Activated naive CD4-positive, alpha-beta T cell treated with anti-CD3 and anti-CD28 coated beads, Interleukin-2, amount 10 ng/mL, durations not matched to agents 7 days and 5 days (primary cell): ENCODE results near the gene TXK.

ENCODE experiments used
- CTCF ChIA-PET: fragments of 350-600 bp; sonication (Branson Sonifier 250); formaldehyde crosslinking; loops from one replicate; lab custom pipeline; 2021; ENCODE audit warnings: antibody characterized with exemption; lab: Charles Lee
- DNase-seq: peaks from one replicate; pipeline ENCODE4 v3.0.0-alpha.2; 2020
- H3K27ac Mint-ChIP-seq: one replicate; pipeline ENCODE4 v1.8.0; 2021; ENCODE audit warnings: mild to moderate bottlenecking, moderate library complexity, mixed read lengths
- H3K27me3 Mint-ChIP-seq: one replicate; pipeline ENCODE4 v1.8.0; 2021; ENCODE audit warnings: mild to moderate bottlenecking, mixed read lengths
- H3K36me3 Mint-ChIP-seq: one replicate; pipeline ENCODE4 v1.8.0; 2021; ENCODE audit warnings: mixed read lengths
- H3K4me1 Mint-ChIP-seq: one replicate; pipeline ENCODE4 v1.8.0; 2021; ENCODE audit warnings: mixed read lengths
- H3K4me3 Mint-ChIP-seq: one replicate; pipeline ENCODE4 v1.8.0; 2021; ENCODE audit warnings: mild to moderate bottlenecking, moderate library complexity, mixed read lengths
- H3K9me3 Mint-ChIP-seq: one replicate; pipeline ENCODE4 v1.8.0; 2021; ENCODE audit warnings: mixed read lengths

Gene TXK

DNA sequence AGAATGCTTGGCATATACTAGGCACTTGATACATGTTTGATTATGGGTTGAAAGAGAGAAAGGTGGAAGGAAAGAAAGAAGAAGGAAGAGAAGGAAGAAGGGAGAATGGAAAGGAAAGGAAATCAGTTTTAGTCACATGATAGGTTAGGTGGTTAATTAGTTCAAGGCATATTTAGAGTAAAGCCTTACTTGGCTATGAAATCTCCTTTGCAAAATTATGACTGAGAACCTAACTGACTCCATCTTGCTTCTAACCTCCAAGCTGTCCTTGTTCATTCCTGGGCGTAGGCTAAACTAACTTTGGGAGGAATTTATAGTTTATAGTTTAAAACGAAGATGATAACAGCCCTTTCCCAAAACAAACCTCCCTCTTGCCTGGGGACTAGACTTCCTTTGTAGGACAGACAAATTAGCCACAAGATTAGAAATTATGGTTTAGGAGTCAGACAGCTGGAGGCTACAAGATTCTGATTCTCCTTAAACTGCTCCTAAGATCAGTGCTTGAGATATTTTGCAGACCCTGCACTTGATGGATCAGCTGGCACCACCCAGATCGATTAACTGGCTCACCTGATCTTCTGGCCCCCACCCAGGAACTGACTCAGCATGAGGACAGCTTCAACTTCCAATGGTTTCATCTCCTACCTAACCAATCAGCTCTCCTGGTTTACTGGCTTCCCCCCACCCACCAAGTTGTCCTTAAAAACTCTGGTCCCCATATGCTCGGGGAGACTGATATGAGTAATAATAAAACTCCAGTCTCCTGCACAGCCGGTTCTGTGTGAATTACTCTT lies 55.0 kb downstream of the TXK start:
- DNase-seq: no peak
- peaks cover 71% of the 10 kb centered on the region for H3K36me3 Mint-ChIP-seq
- CTCF ChIA-PET: no interaction called here
- no peaks in the 10 kb centered on the region for H3K9me3 Mint-ChIP-seq
- no peaks in the 10 kb centered on the region for H3K27me3 Mint-ChIP-seq
- no peak overlapping the region for H3K4me3 Mint-ChIP-seq
- peaks cover 16% of the 10 kb centered on the region for H3K4me1 Mint-ChIP-seq
- H3K27ac Mint-ChIP-seq: peak overlapping the region; percentile 63

DNA sequence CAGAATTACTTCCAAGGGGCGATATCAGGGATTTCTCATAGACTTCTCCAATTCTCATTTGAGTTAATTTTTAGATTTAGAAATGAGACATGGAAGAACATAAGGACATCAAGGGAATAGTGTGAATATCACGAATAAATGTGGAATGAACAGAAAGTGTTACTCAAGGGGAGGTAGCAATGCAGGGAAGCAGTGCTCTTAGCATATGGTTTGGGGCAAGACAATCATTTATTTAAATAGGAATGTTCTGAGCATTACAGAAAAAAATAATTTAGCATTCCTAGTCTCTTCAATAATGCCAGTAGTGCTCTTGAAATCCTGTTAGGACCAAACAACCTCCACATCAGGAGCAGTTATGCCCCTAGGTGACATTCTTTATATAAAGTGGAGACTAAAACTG lies 55.6 kb downstream of the TXK start:
- no peaks in the 10 kb centered on the region for H3K9me3 Mint-ChIP-seq

DNA sequence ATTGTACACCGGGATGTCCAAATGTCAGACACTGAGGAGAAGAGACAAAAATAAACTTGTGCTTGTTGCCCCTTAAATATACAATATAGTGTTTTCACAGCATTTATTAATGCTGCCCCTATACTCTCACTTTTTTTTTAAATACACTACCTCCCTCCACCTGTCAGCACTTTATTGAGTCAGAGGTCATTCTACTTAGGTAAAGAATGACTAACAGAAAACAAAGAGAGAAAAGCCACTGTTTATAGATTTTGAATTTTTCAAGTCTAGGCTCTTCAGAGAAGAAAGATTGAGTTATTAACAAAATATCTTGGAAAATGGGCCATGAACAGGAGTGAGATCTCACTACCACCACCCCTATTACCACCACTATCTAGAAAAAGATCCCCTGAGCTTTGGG lies 59.4 kb downstream of the TXK start:
- Mint-ChIP-seq H3K27ac (no peak overlapping the region), H3K36me3 (peaks cover 75% of the 10 kb centered on the region), H3K4me1 (peaks cover 6% of the 10 kb centered on the region), H3K9me3 (no peaks in the 10 kb centered on the region), H3K4me3 (no peak overlapping the region), H3K27me3 (no peaks in the 10 kb centered on the region)
- CTCF ChIA-PET: interaction anchor here (1.0 to 1.6 kb wide), 2 partner anchors 8 to 41 kb away, joined by 3 to 4 read pairs; no protein-coding TSS in a partner anchor
- DNase-seq: no peak

More for the DNA sequence above, 55.6 kb downstream of the TXK start:
- CTCF ChIA-PET: no interaction called here
- Mint-ChIP-seq H3K36me3 (peaks cover 73% of the 10 kb centered on the region), H3K27ac (no peak overlapping the region), H3K4me1 (peaks cover 16% of the 10 kb centered on the region), H3K27me3 (no peaks in the 10 kb centered on the region), H3K4me3 (no peak overlapping the region)
- no peak for DNase-seq

DNA sequence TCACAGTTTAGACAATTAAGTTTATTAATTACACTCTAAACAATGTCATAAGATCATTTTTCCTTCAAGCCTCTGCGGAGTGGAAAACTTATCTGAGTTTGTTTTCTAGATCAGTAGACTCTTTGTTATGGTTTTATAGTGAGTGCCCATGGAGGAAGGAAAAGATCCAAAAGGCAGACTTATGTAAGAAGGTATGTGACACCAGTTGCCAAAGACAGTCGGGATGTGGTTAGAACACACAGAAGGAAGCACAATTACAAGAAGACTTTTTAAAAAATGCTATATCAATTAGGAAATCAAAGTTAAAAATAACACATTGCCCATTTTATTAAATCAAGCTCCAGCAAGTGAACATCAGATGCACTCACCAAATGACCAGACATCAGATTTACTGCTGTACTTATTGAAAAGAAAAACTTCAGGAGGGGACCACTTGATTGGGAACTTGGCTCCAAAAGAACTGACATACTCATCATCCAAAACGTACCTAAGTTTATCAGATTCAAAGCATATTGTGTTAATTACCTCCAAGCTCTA lies 60.4 kb downstream of the TXK start:
- H3K9me3 Mint-ChIP-seq: no peaks in the 10 kb centered on the region
- DNase-seq: no peak
- no peaks in the 10 kb centered on the region for H3K4me1 Mint-ChIP-seq
- H3K4me3 Mint-ChIP-seq: no peak overlapping the region
- H3K36me3 Mint-ChIP-seq: peaks cover 70% of the 10 kb centered on the region
- no peak overlapping the region for H3K27ac Mint-ChIP-seq
- no peaks in the 10 kb centered on the region for H3K27me3 Mint-ChIP-seq
- CTCF ChIA-PET: no interaction called here

DNA sequence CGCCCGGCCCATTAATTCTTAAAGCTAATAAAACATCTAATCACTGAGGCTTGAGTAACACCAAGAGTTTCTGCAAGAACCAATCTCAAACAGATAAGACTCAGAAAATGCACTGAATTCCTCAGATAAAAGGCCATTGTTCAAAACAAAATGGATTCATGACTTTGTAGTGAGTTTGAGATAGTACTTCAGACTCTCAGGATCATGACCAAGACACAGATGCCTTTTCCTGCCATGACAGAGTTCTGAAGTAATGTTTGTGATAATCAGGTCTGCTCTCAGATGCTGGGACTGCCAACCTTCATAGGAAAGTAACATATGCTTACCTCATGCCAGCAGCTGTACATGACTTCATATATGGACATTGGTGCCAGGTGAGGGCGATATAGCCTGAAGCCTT lies 62.9 kb downstream of the TXK start:
- H3K4me3 Mint-ChIP-seq: no peak overlapping the region
- CTCF ChIA-PET: no interaction called here
- H3K27ac Mint-ChIP-seq: no peak overlapping the region
- H3K36me3 Mint-ChIP-seq: peaks cover 76% of the 10 kb centered on the region
- no peaks in the 10 kb centered on the region for H3K4me1 Mint-ChIP-seq
- no peak for DNase-seq
- H3K9me3 Mint-ChIP-seq: no peaks in the 10 kb centered on the region
- no peaks in the 10 kb centered on the region for H3K27me3 Mint-ChIP-seq

DNA sequence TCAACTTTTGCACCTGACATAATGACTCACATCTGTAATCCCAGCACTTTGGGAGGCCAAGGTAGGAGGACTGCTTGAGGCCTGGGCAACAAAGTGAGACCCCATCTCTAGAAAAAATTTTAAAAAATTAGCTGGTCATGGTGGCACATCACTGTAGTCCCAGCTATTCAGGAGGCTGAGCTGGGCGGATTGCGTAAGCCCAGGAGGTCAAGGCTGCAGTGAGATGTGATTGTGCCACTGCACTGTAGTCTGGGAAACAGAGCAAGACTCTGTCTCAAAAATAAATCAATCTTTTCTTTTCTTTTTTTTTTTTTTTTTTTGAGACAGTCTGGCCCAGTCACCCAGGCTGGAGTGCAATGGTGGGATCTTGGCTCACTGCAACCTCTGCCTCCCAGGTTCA lies 65.0 kb downstream of the TXK start:
- peaks cover 3% of the 10 kb centered on the region for H3K4me1 Mint-ChIP-seq
- no peak for DNase-seq
- CTCF ChIA-PET: interaction anchor here (0.6 kb wide), 1 partner anchor 49 kb away, joined by 3 read pairs; no protein-coding TSS in a partner anchor
- no peaks in the 10 kb centered on the region for H3K9me3 Mint-ChIP-seq
- H3K27me3 Mint-ChIP-seq: no peaks in the 10 kb centered on the region
- H3K36me3 Mint-ChIP-seq: peaks cover 82% of the 10 kb centered on the region
- H3K4me3 Mint-ChIP-seq: no peak overlapping the region
- no peak overlapping the region for H3K27ac Mint-ChIP-seq

DNA sequence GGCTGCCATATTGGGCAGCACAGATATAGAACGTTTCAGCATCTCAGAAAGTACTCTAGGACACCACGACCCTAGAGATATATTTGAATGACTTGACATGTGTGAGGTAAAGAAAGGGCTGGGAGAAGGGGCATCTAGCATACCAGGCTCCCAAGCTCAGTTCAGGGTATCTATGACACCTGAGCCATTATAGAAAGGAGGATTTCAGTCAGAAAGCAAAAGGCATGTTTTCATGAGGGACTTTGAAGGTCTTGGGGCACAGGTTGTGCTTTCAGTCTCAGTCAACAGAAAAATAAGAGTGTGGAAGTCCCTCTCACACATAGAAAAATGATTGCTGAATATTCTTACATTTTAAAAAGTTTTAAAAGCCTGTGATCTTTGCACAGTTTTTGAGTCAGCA lies 65.9 kb downstream of the TXK start:
- Mint-ChIP-seq H3K36me3 (peaks cover 74% of the 10 kb centered on the region), H3K27me3 (no peaks in the 10 kb centered on the region), H3K9me3 (no peaks in the 10 kb centered on the region), H3K27ac (no peak overlapping the region), H3K4me3 (no peak overlapping the region), H3K4me1 (peaks cover 3% of the 10 kb centered on the region)
- CTCF ChIA-PET: no interaction called here
- no peak for DNase-seq

DNA sequence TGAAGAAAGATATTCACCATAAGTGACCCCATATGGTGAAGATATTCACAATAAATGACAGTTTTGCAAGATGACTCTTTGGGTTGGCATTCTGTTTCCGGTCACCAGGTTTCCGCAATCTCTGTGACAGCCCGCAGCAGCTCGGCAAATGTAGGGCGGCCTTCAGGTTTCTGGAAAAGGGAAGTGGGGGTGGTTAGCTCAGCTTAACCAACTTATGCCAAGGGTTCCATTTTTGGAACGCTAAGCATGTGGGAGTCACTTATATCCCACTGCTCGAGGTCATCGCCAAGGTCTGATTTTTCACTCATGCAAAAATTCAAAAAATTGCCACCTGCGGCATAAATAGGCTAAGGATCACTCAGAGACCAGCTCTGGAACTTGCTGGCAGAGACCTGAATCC lies 66.5 kb downstream of the TXK start:
- CTCF ChIA-PET: no interaction called here
- no peak for DNase-seq
- no peaks in the 10 kb centered on the region for H3K9me3 Mint-ChIP-seq
- no peaks in the 10 kb centered on the region for H3K27me3 Mint-ChIP-seq
- H3K4me3 Mint-ChIP-seq: no peak overlapping the region
- peaks cover 3% of the 10 kb centered on the region for H3K4me1 Mint-ChIP-seq
- H3K27ac Mint-ChIP-seq: no peak overlapping the region
- H3K36me3 Mint-ChIP-seq: peaks cover 73% of the 10 kb centered on the region

DNA sequence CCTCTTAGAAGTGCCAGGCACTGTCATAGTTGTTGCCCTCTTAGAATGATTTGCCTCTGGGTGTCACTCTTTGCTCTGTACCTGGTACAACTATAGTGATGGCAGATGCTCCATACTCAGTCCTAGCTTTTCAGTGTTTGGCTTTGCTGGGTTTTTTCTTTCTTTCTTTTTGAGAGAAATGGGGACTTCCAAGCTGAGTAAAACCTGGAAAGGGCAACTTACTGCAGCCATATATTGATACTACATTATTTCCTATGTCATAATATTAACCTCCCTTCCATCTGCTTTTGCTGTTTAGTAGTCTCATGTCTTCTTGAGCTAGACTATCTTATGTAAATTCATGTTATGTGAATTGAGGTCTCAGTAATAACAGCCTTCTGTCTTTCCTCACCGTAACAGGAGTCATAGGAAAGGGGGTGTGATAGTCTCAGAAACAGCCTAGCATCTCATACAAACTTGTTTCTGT lies 68.4 kb downstream of the TXK start:
- H3K4me1 Mint-ChIP-seq: peaks cover 3% of the 10 kb centered on the region
- no peak for DNase-seq
- peaks cover 11% of the 10 kb centered on the region for H3K9me3 Mint-ChIP-seq
- no peak overlapping the region for H3K4me3 Mint-ChIP-seq
- H3K36me3 Mint-ChIP-seq: peaks cover 70% of the 10 kb centered on the region
- H3K27me3 Mint-ChIP-seq: no peaks in the 10 kb centered on the region
- CTCF ChIA-PET: interaction anchor here (0.9 to 2.5 kb wide), 3 partner anchors 10 to 44 kb away, joined by 3 to 6 read pairs (median 4); no protein-coding TSS in a partner anchor
- no peak overlapping the region for H3K27ac Mint-ChIP-seq

DNA sequence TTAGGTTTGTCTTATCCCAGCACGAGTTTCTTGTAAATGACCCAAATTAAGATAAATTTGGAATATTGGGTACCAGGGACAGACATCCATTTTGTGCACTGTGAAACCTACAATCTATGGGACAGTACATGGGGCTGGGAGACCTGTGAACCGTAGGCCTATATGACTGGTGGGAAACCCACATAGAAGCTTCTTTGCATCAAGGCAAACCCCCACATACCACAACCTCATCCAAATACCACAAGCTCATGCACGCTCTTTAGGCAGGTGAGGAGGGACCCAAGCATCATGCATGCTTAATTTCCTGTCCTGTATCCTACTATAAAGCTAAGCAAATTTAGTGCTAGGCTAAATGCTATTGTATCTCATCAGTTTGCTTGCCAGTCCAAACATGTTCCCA lies 69.7 kb downstream of the TXK start:
- DNase-seq: no peak
- H3K4me1 Mint-ChIP-seq: peaks cover 3% of the 10 kb centered on the region
- peaks cover 16% of the 10 kb centered on the region for H3K9me3 Mint-ChIP-seq
- no peaks in the 10 kb centered on the region for H3K27me3 Mint-ChIP-seq
- CTCF ChIA-PET: interaction anchor here (2.5 kb wide), 1 partner anchor 17 kb away, joined by 6 read pairs; no protein-coding TSS in a partner anchor
- no peak overlapping the region for H3K27ac Mint-ChIP-seq
- H3K4me3 Mint-ChIP-seq: no peak overlapping the region
- H3K36me3 Mint-ChIP-seq: peaks cover 65% of the 10 kb centered on the region

DNA sequence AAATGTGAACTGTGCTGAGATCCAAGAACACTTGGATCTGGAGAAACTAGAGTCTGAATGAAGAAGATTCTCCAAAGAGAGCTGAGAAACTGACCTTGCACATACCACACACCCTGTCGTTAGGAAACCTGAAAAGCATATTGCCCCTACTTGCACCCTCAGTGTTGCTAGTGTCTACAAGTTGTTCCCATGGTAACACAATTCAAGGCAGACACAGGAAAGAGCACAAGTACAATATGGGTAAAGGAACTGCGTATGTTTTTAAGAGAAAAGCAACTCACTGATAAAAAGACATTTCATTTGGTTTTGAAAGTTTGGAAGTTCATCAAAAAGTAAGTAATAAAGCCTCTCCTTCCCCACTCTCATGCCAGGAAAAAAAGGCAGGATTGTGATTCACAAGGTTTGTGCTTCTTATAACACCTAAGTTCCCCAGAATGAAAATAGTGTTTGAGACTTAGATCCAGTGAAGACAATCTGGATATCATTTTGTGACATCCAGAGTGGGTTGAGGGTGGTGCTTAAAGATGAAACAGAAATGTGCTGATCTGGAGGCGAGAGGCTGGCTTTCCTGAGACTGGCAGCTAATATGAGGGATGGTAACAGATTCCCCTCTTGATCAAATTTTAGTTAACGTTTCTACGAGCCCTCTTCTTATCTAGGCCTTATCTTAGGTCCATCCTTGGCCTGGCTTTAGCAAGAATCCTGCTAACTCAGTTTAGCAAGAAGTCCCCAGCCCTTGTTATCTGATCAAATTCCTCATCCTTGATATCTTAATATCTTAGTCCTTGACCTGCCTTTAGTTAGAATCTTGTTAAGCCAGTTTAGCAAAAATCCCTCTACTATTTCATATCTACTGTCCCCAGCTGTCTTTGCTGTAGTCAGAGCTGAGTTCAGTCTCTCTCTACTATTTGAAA lies 75.2 kb downstream of the TXK start:
- no peak for DNase-seq
- Mint-ChIP-seq H3K36me3 (peaks cover 19% of the 10 kb centered on the region), H3K9me3 (peaks cover 16% of the 10 kb centered on the region), H3K4me1 (no peaks in the 10 kb centered on the region), H3K27ac (no peak overlapping the region), H3K4me3 (no peak overlapping the region), H3K27me3 (no peaks in the 10 kb centered on the region)
- CTCF ChIA-PET: interaction anchor here (0.7 kb wide), 1 partner anchor 13 kb away, joined by 3 read pairs; no protein-coding TSS in a partner anchor

DNA sequence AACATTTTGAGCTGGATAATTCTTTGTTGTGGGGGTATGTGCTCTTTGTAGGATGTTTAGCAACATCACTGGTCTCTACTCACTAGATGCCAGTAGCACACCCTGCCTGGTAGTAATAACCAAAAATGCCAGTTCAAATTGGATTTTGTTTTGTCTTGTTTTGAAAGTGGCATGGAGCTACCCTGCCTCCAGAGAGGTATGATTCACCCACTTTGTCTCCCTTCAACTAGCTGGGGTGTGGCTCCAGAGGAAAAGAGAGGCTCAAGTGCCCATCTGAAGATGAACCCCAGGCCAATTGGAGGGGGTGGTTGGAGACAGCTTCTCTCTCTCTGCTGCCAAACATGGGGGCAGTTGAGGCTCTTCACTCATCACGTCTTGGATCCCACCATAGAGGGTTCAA lies 83.0 kb downstream of the TXK start:
- peaks cover 49% of the 10 kb centered on the region for H3K27me3 Mint-ChIP-seq
- CTCF ChIA-PET: interaction anchor here (1.1 kb wide), 1 partner anchor 17 kb away, joined by 5 read pairs; no protein-coding TSS in a partner anchor

DNA sequence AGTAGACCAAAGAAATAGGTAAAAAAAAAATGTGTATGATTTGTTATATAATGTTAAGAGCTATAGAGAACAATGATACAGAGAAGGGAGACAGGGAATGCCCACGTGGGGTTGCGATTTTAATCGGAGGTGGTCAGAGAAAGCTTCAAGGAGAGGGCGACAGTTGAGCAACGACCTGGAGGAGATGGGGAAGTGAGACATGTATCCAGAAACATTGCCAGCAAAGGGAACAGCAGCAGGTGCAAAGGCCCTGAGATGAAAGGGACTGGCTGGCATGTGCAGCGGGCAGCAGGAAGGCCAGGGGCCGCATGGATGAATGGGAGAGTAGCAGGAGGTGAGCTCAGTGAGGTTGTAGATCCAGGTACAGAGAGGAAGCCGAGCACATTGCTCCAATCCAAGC lies 84.6 kb downstream of the TXK start:
- CTCF ChIA-PET: interaction anchor here (1.4 to 9.4 kb wide), 3 partner anchors 15 to 60 kb away, joined by 4 to 54 read pairs (median 5); no protein-coding TSS in a partner anchor
- DNase-seq: no peak
- Mint-ChIP-seq H3K4me3 (no peak overlapping the region), H3K9me3 (no peaks in the 10 kb centered on the region), H3K27me3 (peaks cover 62% of the 10 kb centered on the region), H3K27ac (no peak overlapping the region), H3K36me3 (no peaks in the 10 kb centered on the region), H3K4me1 (peaks cover 28% of the 10 kb centered on the region)

More for the DNA sequence above, 83.0 kb downstream of the TXK start:
- Mint-ChIP-seq H3K4me3 (no peak overlapping the region), H3K9me3 (no peaks in the 10 kb centered on the region), H3K36me3 (no peaks in the 10 kb centered on the region), H3K27ac (no peak overlapping the region), H3K4me1 (peaks cover 23% of the 10 kb centered on the region)
- DNase-seq: no peak

DNA sequence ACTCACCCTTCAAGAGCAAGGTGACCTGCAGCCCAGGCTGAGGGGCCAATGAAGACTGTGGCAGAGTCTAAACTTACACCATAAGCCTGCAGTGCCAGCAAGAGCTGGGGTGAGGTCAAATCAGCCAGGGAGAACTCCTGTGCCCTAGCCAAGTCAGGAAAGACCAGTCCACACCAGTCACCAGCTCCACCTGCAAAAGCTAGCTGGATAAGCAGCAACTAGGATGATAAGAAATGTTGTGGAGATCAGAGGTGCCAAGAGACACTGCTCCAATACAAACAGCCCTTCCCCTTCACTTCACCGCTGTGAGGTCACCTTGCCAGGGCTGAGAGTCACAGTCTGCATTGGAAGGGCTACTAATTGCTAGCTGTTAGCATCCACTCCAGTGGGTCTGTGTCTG lies 86.2 kb downstream of the TXK start:
- Mint-ChIP-seq H3K4me3 (no peak overlapping the region), H3K27me3 (peaks cover 67% of the 10 kb centered on the region), H3K4me1 (peaks cover 37% of the 10 kb centered on the region), H3K27ac (no peak overlapping the region), H3K9me3 (no peaks in the 10 kb centered on the region), H3K36me3 (no peaks in the 10 kb centered on the region)
- DNase-seq: no peak
- CTCF ChIA-PET: interaction anchor here (1.7 to 9.4 kb wide), 3 partner anchors 13 to 62 kb away, joined by 5 to 54 read pairs (median 6); no protein-coding TSS in a partner anchor
